CD4-positive, alpha-beta T cell treated with Interleukin-12 subunit alpha and Interleukin-12 subunit beta, for 1 hour (primary cell): Measurements from ENCODE around the gene CCDC12.
"Not testable (repeated sequence)": the region's sequence is repeated elsewhere in the genome, so short reads cannot be mapped to it uniquely, and the experiment has no call there.

Experiments
- DNase-seq: peaks from one replicate; pipeline ENCODE4 v3.0.0-alpha.2; 2020

CCDC12 gene

DNA sequence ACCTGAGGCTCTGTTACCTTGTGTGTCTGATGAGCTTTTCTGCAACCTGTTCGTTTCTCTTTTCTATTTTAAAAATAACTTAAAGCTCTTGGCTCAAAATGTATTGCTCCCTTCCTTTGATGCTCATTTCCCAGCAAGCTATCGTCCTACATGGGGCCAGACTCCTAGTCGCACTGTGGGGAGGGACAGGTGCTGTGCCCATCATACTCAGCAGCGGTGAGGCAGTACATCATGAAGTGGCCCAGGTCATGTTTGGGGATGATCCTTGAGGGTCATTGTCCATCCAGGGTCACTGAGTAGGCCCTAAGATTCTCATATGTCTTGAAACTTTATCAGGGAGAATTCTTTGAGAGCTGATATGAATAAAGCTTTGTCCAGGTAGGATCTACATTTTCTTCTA lies 57.9 kb downstream of the CCDC12 start:
- no peak for DNase-seq

- no peak for DNase-seq
These were observed 58.3 kb downstream of the CCDC12 start for GRCh38 chr3:46918202-46918601.

DNA sequence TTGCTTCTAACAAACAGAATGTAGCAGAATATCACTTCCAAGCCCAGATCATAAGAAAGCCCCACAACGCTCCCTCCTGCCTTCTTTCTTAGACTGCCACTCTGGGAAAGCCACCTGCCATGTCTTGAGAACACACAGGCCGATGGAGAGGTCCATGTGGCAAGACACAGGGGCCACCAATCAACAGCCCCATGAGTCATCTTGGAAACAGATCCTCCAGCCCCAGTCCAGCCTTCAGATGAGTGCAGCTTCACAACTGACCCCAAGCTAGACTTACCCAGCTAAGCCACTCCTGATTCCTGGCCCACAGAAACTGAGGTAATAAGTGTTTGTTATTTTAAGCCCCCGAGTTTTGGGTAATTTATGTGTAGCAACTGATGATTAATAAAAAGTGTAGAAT lies 59.3 kb downstream of the CCDC12 start:
- DNase-seq, result no peak

DNA sequence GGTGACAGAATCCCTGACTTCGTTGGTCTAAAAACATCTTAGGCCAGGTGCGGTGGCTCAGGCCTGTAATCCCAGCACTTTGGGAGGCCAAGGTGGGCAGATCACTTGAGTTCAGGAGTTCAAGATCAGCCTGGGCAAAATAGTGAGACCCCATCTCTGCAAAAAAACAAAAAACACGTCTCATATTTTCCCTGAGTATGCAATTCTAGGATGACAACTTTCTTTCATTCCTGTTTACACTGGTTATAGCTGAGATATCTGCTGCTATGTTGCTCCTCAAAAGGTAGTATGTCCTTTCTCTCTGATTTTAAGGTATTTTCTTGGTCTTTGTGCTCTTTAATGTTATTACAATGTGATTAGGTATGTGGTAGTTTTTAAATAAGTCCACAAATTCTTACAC lies 59.7 kb downstream of the CCDC12 start:
- no peak for DNase-seq

- DNase-seq, result no peak
These were observed 60.3 kb downstream of the CCDC12 start for GRCh38 chr3:46916278-46916677.

- no peak for DNase-seq
These were observed 61.2 kb downstream of the CCDC12 start for GRCh38 chr3:46915297-46915822.

- no peak for DNase-seq
These were observed 61.7 kb downstream of the CCDC12 start for GRCh38 chr3:46914849-46915248.

GRCh38 chr3:46913644-46914043 lies 62.9 kb downstream of the CCDC12 start:
- no peak for DNase-seq

DNA sequence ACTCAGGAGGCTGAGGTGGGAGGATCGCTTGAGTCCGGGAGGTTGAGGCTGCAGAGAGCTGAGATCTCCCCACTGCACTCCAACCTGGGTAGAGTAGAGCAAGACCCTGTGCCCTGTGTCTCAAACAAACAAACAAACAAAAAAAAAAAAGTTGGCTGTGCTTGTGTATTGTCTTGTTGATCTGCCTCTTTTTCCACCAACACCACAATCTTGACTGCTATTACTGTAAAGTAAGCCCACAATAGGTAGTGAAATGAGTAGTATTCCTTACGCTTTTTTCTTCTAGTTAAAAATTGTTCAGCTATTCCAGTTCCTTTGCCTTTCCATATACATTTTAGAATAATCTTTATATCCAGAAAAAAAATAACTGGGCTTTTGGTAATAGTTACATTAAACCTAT lies 63.6 kb downstream of the CCDC12 start:
- no peak for DNase-seq

GRCh38 chr3:46910914-46911313 lies 65.6 kb downstream of the CCDC12 start:
- not testable (repeated sequence) for DNase-seq

GRCh38 chr3:46910166-46910760 lies 66.3 kb downstream of the CCDC12 start:
- DNase-seq, result no peak

- DNase-seq, result peak; percentile 78
These were observed 66.9 kb downstream of the CCDC12 start for GRCh38 chr3:46909535-46910161.

DNA sequence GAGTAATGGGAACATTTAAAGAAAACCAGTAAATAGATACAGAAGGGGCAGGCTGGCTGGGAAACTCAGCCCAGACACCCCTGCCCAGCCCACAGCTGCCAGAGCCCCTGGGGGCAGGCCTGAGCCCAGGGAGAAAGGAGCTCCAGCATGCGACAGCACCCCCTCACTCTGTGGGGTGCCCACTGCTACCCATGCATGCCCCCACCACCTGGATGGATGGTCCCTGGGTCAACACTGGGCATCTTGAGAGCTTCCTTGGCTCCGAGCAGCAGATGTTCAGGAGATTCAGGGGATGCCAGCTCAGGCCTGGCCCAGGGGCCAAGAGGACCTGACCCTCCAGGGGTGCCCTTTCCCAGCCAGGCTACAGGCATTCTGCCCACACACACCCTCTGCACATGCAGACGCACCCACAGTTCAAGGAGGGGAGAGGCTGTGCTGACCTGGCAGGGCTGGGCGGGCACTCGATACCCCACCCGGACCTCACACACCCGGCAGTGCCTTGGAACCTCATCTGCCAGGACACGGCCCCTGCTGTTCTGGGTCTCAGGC lies 67.5 kb downstream of the CCDC12 start:
- no peak for DNase-seq

DNA sequence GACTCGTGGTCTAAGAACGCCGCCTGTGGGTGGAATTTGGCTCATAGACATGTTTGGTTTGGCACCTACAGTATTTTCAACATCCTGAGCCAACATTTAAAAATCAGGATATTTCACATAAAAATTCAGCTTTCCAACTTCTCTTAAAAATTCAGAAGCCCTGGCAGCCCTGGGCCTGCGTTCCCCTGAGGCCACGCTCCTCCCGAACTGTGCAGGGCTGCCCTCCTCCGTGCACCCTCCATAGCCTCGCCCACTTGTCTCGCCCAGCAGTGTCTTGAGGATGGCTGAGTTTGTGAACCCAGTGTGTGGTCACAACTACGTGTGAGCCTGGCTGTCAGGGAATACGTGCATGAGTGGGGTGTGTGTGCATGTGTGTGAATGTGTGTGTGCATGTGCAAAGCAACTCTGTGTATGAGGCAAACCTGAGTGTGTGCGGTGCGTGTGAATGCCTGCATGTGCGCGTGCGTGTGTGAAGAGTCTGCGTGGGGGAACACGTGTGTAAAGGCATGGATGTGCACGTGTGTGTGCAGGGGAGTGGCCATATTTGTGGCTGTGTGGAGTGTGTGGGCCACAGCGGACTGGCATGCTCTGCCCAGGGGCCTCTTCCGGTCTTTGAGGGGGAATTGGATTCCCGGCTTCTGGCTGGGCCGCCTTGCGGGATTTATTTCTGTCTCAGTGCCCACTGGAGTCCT lies 68.1 kb downstream of the CCDC12 start:
- DNase-seq, result no peak

GRCh38 chr3:46907960-46908293 lies 68.6 kb downstream of the CCDC12 start:
- DNase-seq, result no peak

DNA sequence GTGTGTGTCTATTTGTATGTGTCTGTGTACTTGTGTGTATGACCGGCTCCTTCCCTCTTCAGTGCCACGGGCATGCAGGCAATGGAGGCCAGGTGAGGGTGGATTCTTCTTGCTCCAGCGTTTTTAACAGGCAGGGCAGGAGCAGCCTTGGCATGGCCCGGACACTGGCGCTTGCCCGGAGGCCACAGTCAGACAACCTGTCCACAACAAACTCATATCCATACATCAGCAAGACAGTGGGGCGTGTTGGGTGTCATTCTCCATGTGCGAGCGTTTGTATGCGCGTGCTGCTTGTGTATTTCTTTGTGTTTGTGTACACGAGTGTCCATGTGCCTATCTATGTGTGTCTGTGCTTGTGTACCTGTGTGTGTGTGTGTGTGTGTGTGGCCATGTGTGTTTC lies 69.3 kb downstream of the CCDC12 start:
- no peak for DNase-seq

DNA sequence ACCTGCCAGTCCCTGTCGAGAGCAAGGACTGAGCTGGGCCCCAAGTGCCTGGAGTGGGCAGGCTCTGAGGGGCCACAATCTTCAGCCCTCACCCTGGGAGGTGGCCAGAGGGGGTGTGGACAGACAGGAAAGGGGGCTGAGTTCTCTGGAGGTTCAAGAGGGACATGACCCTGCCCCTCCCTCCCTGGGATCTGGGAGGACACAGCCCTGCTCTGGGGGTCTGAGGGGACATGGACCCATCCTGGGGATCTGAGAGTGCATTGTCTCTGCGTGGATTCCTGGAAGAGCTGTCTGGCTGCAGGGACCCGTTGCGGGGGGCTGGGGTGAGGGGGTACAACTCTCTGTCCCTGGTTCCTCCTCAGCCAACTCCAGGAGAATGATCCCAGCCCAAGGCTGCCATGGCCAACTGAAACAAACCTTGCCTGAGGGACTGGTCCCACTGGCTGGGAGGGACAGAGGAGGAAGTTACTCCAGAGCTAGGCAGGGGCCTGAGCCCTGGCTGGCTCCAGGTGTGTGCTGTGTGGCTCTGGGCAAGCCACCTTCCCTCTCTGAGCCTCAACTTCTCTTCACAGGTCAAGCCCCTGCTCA lies 70.0 kb downstream of the CCDC12 start:
- DNase-seq, result no peak

DNA sequence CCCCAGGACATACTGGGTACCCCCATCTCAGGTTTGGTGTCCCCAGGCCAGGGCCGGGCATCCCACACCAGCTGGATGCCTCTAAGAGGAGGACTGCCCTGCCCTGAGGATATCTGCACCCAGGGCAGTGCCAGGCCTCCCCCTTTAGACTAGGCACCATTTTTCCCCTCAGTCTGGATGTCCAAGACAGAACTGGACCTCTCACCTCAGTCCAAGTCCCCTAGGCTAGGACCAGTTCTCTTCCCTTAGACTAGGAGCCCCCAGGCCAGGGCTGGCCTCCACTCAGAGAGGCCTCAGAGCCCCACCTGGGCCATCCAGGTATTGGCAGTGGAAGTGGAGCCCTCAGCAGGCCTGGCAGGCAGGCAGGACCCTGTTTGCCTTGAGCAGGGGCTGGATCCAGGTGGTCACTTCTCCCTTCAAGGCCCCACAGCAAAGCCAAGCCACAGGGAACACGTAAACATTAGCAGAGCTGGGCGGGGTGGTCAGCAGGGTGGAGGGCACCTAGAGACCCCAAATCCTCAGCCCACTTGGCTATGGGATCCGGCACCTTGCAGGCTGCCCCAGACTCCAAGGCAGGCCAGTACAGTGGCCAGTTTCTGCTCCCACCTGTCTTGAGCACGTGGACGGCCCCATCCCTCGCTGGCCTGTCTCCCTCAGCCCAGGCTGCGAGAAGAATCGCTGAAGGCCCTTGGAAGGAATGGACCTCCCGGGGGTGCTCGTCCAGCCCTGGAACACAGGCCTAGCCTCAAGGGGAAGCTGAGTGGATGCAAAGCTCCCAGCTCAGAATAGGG lies 70.7 kb downstream of the CCDC12 start:
- no peak for DNase-seq

GRCh38 chr3:46905213-46905560 lies 71.4 kb downstream of the CCDC12 start:
- no peak for DNase-seq

DNA sequence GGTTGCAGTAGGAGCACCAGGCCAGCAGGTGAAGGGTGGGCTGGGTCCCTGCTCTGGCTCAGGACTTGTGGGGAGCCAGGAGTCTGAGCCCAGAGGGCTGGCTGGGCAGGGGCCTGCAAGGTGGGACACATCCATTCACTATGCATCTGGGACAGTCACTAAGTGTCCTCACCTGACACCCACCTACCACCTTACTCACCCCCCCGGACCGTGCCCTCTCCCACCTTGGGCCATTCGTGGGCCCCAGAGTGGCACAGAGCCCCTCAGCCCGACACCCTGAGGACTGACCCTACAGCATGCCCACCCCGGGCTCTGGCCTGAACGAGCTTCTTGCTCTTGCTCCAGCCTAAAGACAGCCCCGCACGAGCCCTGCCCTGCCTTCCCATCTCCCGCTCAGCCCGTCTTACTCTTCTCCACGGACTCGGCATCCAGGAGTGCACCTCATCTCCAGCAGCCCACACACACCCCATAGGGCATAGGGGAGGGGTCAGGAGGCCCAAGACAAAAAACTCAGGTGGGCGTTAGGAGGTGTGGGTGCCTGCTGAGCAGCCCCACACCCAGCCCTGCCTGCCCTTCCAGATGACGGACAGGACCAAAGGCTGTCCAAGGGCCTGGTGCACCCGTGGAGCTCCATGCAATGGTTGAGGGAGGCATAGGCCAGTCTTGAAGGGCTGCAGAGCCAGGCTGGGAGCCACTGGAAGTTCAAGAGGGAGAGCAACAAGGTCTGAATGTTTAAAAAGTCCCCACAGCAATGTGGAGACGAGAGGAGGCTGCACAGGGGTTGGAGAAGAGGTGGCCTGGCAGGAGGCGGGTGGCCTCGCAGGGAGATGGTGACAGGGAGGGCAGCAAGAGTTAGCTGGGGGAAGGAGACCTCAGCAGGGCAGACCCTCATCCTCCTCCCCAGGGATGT lies 72.0 kb downstream of the CCDC12 start:
- DNase-seq, result no peak

- no peak for DNase-seq
These were observed 72.9 kb downstream of the CCDC12 start for GRCh38 chr3:46903341-46904302.
